ENCODE results near the gene EPHA8. TPM values are rescaled to one million over a fixed set of nuclear protein-coding genes. Genes with fewer than 3 reads are reported as not detected.

The EPHA8 gene
- total and polyA plus RNA-seq, 9 of the 15 experiments (the other 6 are each of a cell fraction or from before 2014, with no cell fraction given), result not detected

GRCh38 chr1:22553991-22554522, 9.2 kb upstream of the EPHA8 start (continued):
- TF ChIP-seq TFAP4 (CRISPR knock-in tag; IDR thresholded peaks at IDR 0.05; ENCODE audit: borderline replicate concordance) (no peak), HNRNPK (IDR thresholded peaks at IDR 0.05; ENCODE audit: low read depth, low read length, poor library complexity, severe bottlenecking) (no peak), BCOR (IDR thresholded peaks at IDR 0.05) (0 out of 2 replicates have a peak, but pooled peaks have one; percentile 20), ZNF175 (CRISPR knock-in tag; IDR thresholded peaks at IDR 0.05; ENCODE audit: low read depth) (no peak)

- TF ChIP-seq CREM (IDR thresholded peaks at IDR 0.05; ENCODE audit: low read depth) (no peak), ATF3 (IDR thresholded peaks at IDR 0.05) (no peak), ATF3 (CRISPR knock-in tag; conservative IDR thresholded peaks at IDR 0.05) (no peak), SNAPC5 (CRISPR knock-in tag; IDR thresholded peaks at IDR 0.05) (no peak), PTBP1 (IDR thresholded peaks at IDR 0.05; ENCODE audit: low read depth, low read length) (0 out of 2 replicates have a peak, but pooled peaks have one; percentile 19), RBM25 (IDR thresholded peaks at IDR 0.05; ENCODE audit: low read depth, low read length, severe bottlenecking) (peak; percentile 82), KDM1A (IDR thresholded peaks at IDR 0.05) (0 out of 4 replicates have a peak, but pooled peaks of 1 of the 2 experiments have one; percentile 2), ZFP36 (IDR thresholded peaks at IDR 0.05; ENCODE audit: low read depth, low read length, partially characterized antibody) (peak; percentile 80)
- no peak for FAIRE-seq
- intact Hi-C loops (cut with micrococcal nuclease), result no loop called here
Observed at GRCh38 chr1:22555371-22555656, 8.0 kb upstream of the EPHA8 start.

More at GRCh38 chr1:22555371-22555656, 8.0 kb upstream of the EPHA8 start:
- H3K9me1 ChIP-seq (ENCODE audit: control insufficient read depth, insufficient read depth, low read length), result no peaks in the 10 kb centered on the region
- ChIA-PET POLR2A (no interaction called here), CTCF (ENCODE audit: low intra/inter-chr PET ratio) (no interaction called here)
- H4K20me1 ChIP-seq (replicated peaks; ENCODE audit: control insufficient read depth, insufficient read depth, low read length), result peaks cover 37% of the 10 kb centered on the region
- H3K4me3 ChIP-seq, result no peak overlapping the region
- ATAC-seq, result no peak
- no peak overlapping the region for H3K27ac ChIP-seq (ENCODE audit: extremely low read depth, low read depth, low read length)
- no peak overlapping the region for H3K4me2 ChIP-seq (ENCODE audit: insufficient read depth, low read length)
- peaks cover 53 to 85% of the 10 kb centered on the region in 2 experiments for H3K27me3 ChIP-seq (ENCODE audit: control insufficient read depth in 2 of 2, insufficient read depth in 2 of 2, low read length in 2 of 2)
- no peaks in the 10 kb centered on the region for H3K79me2 ChIP-seq (ENCODE audit: control insufficient read depth, insufficient read depth, low read length)
- no peaks in the 10 kb centered on the region for H3K9me3 ChIP-seq (replicated peaks; ENCODE audit: control insufficient read depth, insufficient read depth, low read depth, low read length)
- DNase-seq (ENCODE audit: extremely low read depth in 1 of 4, low spot score in 3 of 4), result no peak
- no peaks in the 10 kb centered on the region for H3K36me3 ChIP-seq (ENCODE audit: control insufficient read depth, insufficient read depth, low read length)
- H2AFZ ChIP-seq (ENCODE audit: low read depth, low read length), result no peak overlapping the region
- in situ Hi-C loops (cut with MboI), result no loop called here
- H3K9ac ChIP-seq (ENCODE audit: insufficient read depth in 1 of 2, low read depth in 2 of 2, low read length in 2 of 2), result no peak overlapping the region
- 0% methylated on average over 3 of the region's 3 CpGs for WGBS (ENCODE audit: insufficient coverage, low coverage, missing lambda C conversion rate)
- no TSS peak for BruUV-seq (replicated peaks)
- peaks cover 0 to 13% of the 10 kb centered on the region in 2 experiments; a peak in 1 of 5 replicates for H3K4me1 ChIP-seq (replicated peaks in 1 of 2; ENCODE audit: control insufficient read depth in 2 of 2, insufficient read depth in 2 of 2, low read length in 2 of 2)

All from K562 (cell line).